ENCODE data around the gene TBX6. TPM values are rescaled to one million over a fixed set of nuclear protein-coding genes. Genes with fewer than 3 reads are reported as not detected.
A peak's percentile ranks its signal among the peaks of the same experiment; 100 is the strongest.

Gene TBX6
- total RNA-seq, 1 experiment from 2014 or later = 0.49 TPM

DNA sequence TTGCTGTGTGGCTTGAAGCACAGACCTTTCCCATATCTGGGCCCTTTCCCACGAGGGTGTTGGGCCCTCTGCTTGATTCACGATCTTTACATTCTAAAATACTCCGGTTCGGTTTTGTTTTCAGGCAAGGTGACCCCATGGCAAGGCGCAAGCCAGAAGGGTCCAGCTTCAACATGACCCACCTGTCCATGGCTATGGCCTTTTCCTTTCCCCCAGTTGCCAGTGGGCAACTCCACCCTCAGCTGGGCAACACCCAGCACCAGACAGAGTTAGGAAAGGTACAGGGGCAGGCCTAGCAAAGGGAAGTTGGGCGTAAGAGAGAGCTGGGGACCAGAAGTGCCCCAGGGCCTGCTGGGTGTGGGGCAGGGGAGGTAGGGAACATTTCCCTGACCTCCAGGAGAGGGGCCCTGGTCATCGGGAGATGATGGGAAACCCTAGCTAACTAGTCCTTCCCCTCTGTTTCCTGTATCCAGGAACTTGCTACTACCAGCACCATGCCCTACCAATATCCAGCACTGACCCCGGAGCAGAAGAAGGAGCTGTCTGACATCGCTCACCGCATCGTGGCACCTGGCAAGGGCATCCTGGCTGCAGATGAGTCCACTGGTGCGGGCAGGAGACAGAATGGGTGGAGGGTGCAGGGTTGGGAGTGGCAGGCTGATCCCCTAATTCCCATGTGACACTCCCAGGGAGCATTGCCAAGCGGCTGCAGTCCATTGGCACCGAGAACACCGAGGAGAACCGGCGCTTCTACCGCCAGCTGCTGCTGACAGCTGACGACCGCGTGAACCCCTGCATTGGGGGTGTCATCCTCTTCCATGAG, 24.8 kb downstream of the TBX6 start:
- peaks cover 38% of the 10 kb centered on the region for H3K4me1 ChIP-seq (ENCODE audit: insufficient read depth, low read length, poor library complexity, severe bottlenecking)
- H3K27me3 ChIP-seq (replicated peaks; ENCODE audit: insufficient read depth, low read depth, low read length, poor library complexity) = no peaks in the 10 kb centered on the region
- TF ChIP-seq, protein P1, sequence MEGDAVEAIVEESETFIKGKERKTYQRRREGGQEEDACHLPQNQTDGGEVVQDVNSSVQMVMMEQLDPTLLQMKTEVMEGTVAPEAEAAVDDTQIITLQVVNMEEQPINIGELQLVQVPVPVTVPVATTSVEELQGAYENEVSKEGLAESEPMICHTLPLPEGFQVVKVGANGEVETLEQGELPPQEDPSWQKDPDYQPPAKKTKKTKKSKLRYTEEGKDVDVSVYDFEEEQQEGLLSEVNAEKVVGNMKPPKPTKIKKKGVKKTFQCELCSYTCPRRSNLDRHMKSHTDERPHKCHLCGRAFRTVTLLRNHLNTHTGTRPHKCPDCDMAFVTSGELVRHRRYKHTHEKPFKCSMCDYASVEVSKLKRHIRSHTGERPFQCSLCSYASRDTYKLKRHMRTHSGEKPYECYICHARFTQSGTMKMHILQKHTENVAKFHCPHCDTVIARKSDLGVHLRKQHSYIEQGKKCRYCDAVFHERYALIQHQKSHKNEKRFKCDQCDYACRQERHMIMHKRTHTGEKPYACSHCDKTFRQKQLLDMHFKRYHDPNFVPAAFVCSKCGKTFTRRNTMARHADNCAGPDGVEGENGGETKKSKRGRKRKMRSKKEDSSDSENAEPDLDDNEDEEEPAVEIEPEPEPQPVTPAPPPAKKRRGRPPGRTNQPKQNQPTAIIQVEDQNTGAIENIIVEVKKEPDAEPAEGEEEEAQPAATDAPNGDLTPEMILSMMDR (conservative IDR thresholded peaks at IDR 0.05; ENCODE audit: low read depth, low read length) = no peak
- no peak for TF ChIP-seq EZH2 (IDR thresholded peaks at IDR 0.05; ENCODE audit: borderline replicate concordance, low read depth, low read length, poor library complexity, severe bottlenecking)
- CTCF ChIA-PET = no interaction called here
- peaks cover 57% of the 10 kb centered on the region for H3K36me3 ChIP-seq (ENCODE audit: insufficient read depth, low read length, poor library complexity, severe bottlenecking)
- DNase-seq (ENCODE audit: low spot score) = no peak
- intact Hi-C loops (cut with micrococcal nuclease; ENCODE audit: unreplicated experiment) = loop anchor here (10.0 kb wide), 1 partner anchor 628 kb away; the partner anchor contains the start of gene SRCAP
- BruUV-seq (replicated peaks) = no TSS peak
- H3K4me3 ChIP-seq (ENCODE audit: low read depth, low read length, poor library complexity, severe bottlenecking) = peak overlapping the region; percentile 85
- no peaks in the 10 kb centered on the region for H3K9me3 ChIP-seq (ENCODE audit: low read depth, low read length, poor library complexity, severe bottlenecking)
- H3K27ac ChIP-seq (ENCODE audit: low read depth, low read length, poor library complexity, severe bottlenecking) = peak overlapping the region; percentile 97
- POLR2A ChIA-PET (ENCODE audit: low non-redundant PET) = interaction anchor here (0.5 to 0.6 kb wide), 2 partner anchors 21 to 414 kb away, joined by 19 to 20 read pairs; no protein-coding TSS in a partner anchor

DNA sequence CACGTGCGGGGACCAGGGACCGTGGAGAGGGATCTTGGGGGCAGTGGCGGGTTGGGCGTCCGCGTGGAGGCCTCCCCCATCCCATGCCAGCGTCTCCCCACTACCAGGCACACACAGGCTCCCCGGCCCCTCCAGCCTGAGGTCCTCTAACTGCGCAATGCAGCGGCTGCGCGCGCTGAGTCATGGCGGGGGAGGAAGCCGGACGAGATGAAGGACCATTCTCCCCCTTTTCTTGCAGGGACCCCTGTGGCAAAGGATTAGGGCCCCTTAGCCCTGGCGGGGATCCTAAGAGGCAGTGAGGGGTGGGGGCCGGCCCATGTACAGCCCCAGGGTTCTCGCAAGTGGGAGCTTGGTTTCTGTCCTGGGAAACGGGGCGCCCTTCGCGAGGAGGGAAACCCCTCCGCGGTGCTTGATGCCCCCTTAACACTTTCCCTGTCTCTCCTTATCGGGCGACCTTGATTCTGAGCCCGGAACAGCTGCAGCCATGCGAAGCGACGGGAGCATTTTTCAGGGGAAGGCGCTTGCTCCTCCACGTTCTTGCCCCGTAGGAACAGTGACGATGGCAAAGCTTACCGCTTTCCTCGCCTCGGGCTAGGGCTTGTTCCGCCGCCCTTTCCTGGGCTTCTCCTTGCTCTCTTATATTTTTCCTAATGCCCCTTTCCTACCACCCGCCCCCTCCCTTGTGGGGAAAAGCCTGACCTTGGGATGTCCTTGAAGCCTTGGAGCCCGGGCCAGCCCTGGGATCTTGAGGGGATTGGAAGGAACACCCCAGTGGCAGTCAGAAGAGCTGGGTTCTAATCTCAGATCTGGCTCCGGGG, 25.6 kb downstream of the TBX6 start:
- peaks cover 49% of the 10 kb centered on the region for H3K36me3 ChIP-seq (ENCODE audit: insufficient read depth, low read length, poor library complexity, severe bottlenecking)
- ChIA-PET POLR2A (ENCODE audit: low non-redundant PET) (interaction anchor here (0.6 kb wide), 2 partner anchors 413 to 1076 kb away, joined by 3 to 20 read pairs; no protein-coding TSS in a partner anchor), CTCF (no interaction called here)
- TSS peak; percentile 32 for BruUV-seq (replicated peaks)
- no peak for TF ChIP-seq EZH2 (IDR thresholded peaks at IDR 0.05; ENCODE audit: borderline replicate concordance, low read depth, low read length, poor library complexity, severe bottlenecking)
- TF ChIP-seq, protein P1 (conservative IDR thresholded peaks at IDR 0.05; ENCODE audit: low read depth, low read length) = no peak
- H3K27me3 ChIP-seq (replicated peaks; ENCODE audit: insufficient read depth, low read depth, low read length, poor library complexity) = no peaks in the 10 kb centered on the region
- peak overlapping the region; percentile 97 for H3K27ac ChIP-seq (ENCODE audit: low read depth, low read length, poor library complexity, severe bottlenecking)
- intact Hi-C loops (cut with micrococcal nuclease; ENCODE audit: unreplicated experiment) = loop anchor here (10.0 kb wide), 1 partner anchor 629 kb away; the partner anchor contains the start of gene SRCAP
- peaks cover 39% of the 10 kb centered on the region for H3K4me1 ChIP-seq (ENCODE audit: insufficient read depth, low read length, poor library complexity, severe bottlenecking)
- peak overlapping the region; percentile 85 for H3K4me3 ChIP-seq (ENCODE audit: low read depth, low read length, poor library complexity, severe bottlenecking)
- DNase-seq (ENCODE audit: low spot score) = no peak
- H3K9me3 ChIP-seq (ENCODE audit: low read depth, low read length, poor library complexity, severe bottlenecking) = no peaks in the 10 kb centered on the region

DNA sequence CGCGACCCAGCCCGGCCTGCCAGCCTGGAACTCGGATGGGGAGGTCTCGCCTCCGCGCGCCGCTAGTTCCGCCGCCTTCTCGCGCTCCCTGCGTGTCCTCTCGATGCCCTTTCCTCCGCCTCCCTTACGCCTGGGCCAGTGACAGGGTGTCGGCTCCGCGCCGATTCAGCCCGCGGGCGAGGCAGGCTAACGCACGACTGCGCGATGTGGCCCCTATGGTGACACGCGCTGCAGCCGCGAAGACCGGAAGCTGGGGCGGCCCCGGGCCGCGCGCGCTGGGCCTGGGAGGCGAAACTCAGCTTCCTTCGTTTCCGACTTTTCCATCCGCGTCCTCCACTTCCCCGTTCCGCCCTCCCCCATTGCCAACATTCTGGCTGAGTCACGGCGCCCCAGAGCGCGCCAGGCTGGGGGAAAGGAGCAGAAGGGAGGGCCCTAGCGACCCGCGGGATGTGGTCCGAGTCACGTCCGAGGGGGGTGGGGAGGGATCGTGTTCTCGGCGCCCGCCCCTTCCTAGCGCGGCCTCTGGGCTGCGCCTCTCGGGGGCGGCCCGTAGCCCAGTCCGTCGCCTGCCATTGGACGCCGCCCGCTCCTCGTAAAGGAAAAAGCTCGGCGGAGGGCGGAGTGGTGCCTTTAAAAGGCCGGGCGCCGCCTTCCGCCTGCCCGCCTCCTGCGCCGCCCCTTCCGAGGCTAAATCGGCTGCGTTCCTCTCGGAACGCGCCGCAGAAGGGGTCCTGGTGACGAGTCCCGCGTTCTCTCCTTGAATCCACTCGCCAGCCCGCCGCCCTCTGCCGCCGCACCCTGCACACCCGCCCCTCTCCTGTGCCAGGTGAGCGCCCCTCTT, 26.4 kb downstream of the TBX6 start, which contains the start of gene ALDOA:
ALDOA (plus strand) TSS at position 659 of the 841 bp plus-strand sequence. CDS start 1,138 bp downstream, outside the sequence.
- TSS peak; percentile 85 for BruUV-seq (replicated peaks)
- TF ChIP-seq EZH2 (IDR thresholded peaks at IDR 0.05; ENCODE audit: borderline replicate concordance, low read depth, low read length, poor library complexity, severe bottlenecking) = no peak
- TF ChIP-seq, protein P1 (conservative IDR thresholded peaks at IDR 0.05; ENCODE audit: low read depth, low read length) = no peak

More for the DNA sequence above, 26.4 kb downstream of the TBX6 start, which contains the start of gene ALDOA:
- Histone ChIP-seq H3K9me3 (ENCODE audit: low read depth, low read length, poor library complexity, severe bottlenecking) (no peaks in the 10 kb centered on the region), H3K27me3 (replicated peaks; ENCODE audit: insufficient read depth, low read depth, low read length, poor library complexity) (no peaks in the 10 kb centered on the region), H3K36me3 (ENCODE audit: insufficient read depth, low read length, poor library complexity, severe bottlenecking) (peaks cover 41% of the 10 kb centered on the region), H3K4me1 (ENCODE audit: insufficient read depth, low read length, poor library complexity, severe bottlenecking) (peaks cover 47% of the 10 kb centered on the region), H3K27ac (ENCODE audit: low read depth, low read length, poor library complexity, severe bottlenecking) (peak within 1 kb of the TSS; percentile 97), H3K4me3 (ENCODE audit: low read depth, low read length, poor library complexity, severe bottlenecking) (peak within 1 kb of the TSS; percentile 85)
- POLR2A ChIA-PET (ENCODE audit: low non-redundant PET) = interaction anchor here (0.6 to 0.7 kb wide), 2 partner anchors 26 to 1077 kb away, joined by 3 read pairs; partner anchors contain the start of gene TBX6
- CTCF ChIA-PET = no interaction called here
- intact Hi-C loops (cut with micrococcal nuclease; ENCODE audit: unreplicated experiment) = loop anchor here (10.0 kb wide), 1 partner anchor 629 kb away; the partner anchor contains the start of gene SRCAP
- DNase-seq (ENCODE audit: low spot score) = peak; percentile 99

Data from A673 (cell line).